Tibial nerve (tissue), 4 donors: ENCODE data around the gene PCBD2.

ENCODE experiments used
- EP300 ChIP-seq, 2 donors: sonication (generic); formaldehyde crosslinking; IDR thresholded peaks; one replicate each; pipeline ENCODE4 v1.6.1; 2017; ENCODE audit warnings: antibody characterized with exemption in 2 of 2, mild to moderate bottlenecking in 1 of 2
- TF ChIP-seq, protein P1 (sequence below), 5 experiments: fragments of 200-600 bp in 3 of 5; fragments of 450-650 bp in 2 of 5; sonication (generic) in 3 of 5; IDR thresholded peaks; one replicate each; pipeline ENCODE4 v1.5.1; 2016 to 2019; ENCODE audit warnings: antibody characterized with exemption in 5 of 5, mild to moderate bottlenecking in 3 of 5, moderate library complexity in 2 of 5

DNA sequence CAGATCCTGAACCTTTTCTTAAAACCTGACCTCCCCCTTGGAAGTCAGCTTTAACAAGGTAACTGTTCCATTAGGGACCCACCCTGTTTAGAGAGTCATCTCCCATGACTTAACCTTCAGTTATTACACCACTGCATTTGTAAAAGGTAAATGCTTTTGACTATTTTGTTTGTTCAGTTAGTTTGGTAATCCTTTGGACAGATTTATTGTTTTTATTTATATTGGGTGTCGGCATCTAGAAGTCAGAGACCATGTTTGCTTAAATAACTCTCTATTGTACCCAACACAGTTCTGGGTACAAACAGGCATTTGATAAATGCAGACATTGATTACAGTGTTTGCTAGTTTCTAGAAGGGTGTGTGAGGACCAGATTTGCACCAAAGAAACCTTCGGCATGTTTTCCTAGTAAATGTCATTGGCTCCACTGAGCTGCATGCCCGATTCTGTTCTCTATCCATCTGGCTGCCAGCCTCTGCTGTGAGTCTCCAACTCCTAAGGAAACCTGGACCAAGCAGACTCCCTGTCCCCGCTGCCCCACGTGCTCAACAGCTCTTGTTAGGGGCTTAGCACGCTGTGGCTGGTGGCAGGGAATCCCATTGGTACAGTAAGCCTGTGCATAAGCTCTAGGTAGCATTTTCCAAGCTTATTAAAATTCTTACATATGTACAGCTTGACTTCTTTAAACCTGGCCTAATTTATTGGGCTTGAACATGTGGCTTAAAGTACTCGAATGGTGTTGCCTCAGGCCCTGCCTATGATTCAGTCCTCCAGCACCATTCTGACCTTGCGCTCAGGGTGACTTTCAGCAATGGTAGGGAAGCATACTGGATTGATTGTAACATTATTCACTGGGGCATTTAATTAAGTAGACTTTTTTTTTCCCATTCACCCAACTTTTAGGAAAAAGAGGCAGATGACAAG lies 6.6 kb downstream of the PCBD2 start:
- TF ChIP-seq EP300 (IDR thresholded peaks at IDR 0.05) = no peak
- TF ChIP-seq, protein P1, sequence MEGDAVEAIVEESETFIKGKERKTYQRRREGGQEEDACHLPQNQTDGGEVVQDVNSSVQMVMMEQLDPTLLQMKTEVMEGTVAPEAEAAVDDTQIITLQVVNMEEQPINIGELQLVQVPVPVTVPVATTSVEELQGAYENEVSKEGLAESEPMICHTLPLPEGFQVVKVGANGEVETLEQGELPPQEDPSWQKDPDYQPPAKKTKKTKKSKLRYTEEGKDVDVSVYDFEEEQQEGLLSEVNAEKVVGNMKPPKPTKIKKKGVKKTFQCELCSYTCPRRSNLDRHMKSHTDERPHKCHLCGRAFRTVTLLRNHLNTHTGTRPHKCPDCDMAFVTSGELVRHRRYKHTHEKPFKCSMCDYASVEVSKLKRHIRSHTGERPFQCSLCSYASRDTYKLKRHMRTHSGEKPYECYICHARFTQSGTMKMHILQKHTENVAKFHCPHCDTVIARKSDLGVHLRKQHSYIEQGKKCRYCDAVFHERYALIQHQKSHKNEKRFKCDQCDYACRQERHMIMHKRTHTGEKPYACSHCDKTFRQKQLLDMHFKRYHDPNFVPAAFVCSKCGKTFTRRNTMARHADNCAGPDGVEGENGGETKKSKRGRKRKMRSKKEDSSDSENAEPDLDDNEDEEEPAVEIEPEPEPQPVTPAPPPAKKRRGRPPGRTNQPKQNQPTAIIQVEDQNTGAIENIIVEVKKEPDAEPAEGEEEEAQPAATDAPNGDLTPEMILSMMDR (IDR thresholded peaks at IDR 0.05) = no peak
